Rectal smooth muscle tissue (tissue), 1 donor: ENCODE measurements around the gene SLC31A1.
"Not testable (repeated sequence)": the region's sequence is repeated elsewhere in the genome, so short reads cannot be mapped to it uniquely, and the experiment has no call there.

Source experiments
- H3K27ac ChIP-seq: one replicate; pipeline ENCODE4 v1.7.0; 2013; ENCODE audit warnings: low read depth, low read length, inconsistent platforms
- H3K27me3 ChIP-seq: one replicate; pipeline ENCODE4 v1.7.0; 2013; ENCODE audit warnings: low read length; ENCODE audit not compliant: control insufficient read depth, insufficient read depth
- H3K36me3 ChIP-seq: one replicate; pipeline ENCODE4 v1.7.0; 2013; ENCODE audit warnings: low read length; ENCODE audit not compliant: control insufficient read depth, insufficient read depth
- H3K4me1 ChIP-seq: one replicate; pipeline ENCODE4 v1.7.0; 2013; ENCODE audit warnings: low read length; ENCODE audit not compliant: control insufficient read depth, insufficient read depth
- H3K4me3 ChIP-seq: one replicate; pipeline ENCODE4 v1.7.0; 2013; ENCODE audit warnings: low read length
- H3K9ac ChIP-seq: one replicate; pipeline ENCODE4 v1.7.0; 2013; ENCODE audit warnings: low read length

The SLC31A1 gene

DNA sequence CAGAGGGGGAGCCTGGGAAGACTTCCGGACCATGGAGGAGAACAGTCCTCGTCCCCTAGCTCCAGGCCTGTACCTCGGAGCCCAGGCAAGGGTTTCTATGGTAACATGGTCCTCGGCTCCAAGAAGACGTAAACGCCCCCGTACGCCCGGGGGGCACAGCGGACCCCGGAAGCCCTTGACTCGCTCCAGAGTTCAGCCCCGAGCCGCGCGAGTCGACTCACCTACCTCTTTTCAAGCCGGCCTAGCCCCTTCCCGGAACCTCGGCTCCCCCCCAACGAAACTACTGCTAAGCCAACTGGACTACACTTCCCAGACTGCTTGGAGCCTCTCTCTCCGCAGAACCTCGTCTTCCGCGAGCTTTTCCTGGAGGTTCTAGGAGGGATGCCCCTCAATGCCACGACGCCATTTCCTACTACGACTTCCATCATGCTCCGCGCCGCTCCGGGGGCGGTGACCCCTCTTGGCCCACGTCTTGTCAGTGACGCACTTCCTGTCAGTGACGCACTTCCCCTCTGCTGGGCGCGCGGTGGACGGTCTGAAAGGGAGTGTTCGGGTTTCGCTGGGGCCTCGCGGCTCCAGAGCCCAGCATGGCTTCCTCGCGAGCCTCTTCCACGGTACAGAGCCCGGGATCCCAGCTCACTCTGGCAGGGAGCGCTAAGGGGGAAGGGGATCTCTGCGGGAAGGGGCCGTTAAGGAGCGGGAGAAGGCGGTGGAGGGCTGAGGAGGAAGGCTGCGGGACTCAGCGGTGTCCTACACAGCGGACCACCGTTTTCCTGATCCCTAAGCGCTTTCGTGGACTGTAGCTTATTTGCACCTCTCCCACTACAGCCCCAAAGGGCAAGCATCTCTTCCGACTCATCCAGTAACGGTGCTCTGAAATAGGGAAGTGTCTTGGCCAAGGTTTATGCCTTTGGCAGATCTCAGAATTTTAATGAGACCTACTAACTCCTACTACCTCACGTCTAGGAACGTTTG lies 54.1 kb downstream of the SLC31A1 start, which contains the start of the genes CDC26 and PRPF4:
Gene CDC26, minus strand, starts transcription at position 416 of the 975 bp plus-strand sequence. CDS start 3,065 bp downstream, outside the sequence.
Gene PRPF4, plus strand, starts transcription at position 502 of the 975 bp plus-strand sequence. Its CDS starts 86 bp downstream, at position 588.
- H3K36me3 ChIP-seq = peaks cover 18% of the 10 kb centered on the region
- H3K27ac ChIP-seq = peak within 1 kb of the TSS; percentile 97
- H3K4me3 ChIP-seq = peak within 1 kb of the TSS; percentile 100
- no peaks in the 10 kb centered on the region for H3K27me3 ChIP-seq
- peak within 1 kb of the TSS; percentile 99 for H3K9ac ChIP-seq
- H3K4me1 ChIP-seq = peaks cover 7% of the 10 kb centered on the region

GRCh38 chr9:113278840-113279239 lies 57.5 kb downstream of the SLC31A1 start:
- Histone ChIP-seq H3K27ac (no peak overlapping the region), H3K4me1 (peaks cover 7% of the 10 kb centered on the region), H3K4me3 (no peak overlapping the region), H3K27me3 (no peaks in the 10 kb centered on the region), H3K9ac (no peak overlapping the region), H3K36me3 (peaks cover 15% of the 10 kb centered on the region)

DNA sequence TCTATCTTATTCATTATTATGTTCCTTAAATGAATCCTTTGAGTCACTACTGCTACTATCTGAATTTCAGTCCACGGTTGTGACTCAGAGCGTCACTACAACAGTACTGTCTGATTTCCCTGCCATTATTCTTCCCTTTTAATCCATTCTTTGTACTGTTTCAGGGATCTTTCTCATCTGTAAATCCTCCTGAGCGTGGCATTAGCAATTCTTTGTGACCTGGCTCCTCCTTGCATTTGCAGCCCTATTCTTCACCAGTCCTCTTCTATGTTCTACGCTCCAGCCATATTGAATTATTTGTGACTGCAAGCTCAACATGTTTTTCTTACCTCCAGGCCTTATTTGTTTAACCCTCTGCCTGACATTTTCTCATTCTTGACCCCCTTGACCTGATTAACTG lies 60.0 kb downstream of the SLC31A1 start:
- no peak overlapping the region for H3K9ac ChIP-seq
- H3K27me3 ChIP-seq = no peaks in the 10 kb centered on the region
- no peak overlapping the region for H3K4me3 ChIP-seq
- no peak overlapping the region for H3K27ac ChIP-seq
- peaks cover 2% of the 10 kb centered on the region for H3K4me1 ChIP-seq
- peaks cover 27% of the 10 kb centered on the region for H3K36me3 ChIP-seq

GRCh38 chr9:113289091-113289490 lies 67.7 kb downstream of the SLC31A1 start:
- Histone ChIP-seq H3K36me3 (peaks cover 44% of the 10 kb centered on the region), H3K27me3 (no peaks in the 10 kb centered on the region), H3K4me1 (no peaks in the 10 kb centered on the region), H3K4me3 (no peak overlapping the region), H3K9ac (no peak overlapping the region), H3K27ac (no peak overlapping the region)

DNA sequence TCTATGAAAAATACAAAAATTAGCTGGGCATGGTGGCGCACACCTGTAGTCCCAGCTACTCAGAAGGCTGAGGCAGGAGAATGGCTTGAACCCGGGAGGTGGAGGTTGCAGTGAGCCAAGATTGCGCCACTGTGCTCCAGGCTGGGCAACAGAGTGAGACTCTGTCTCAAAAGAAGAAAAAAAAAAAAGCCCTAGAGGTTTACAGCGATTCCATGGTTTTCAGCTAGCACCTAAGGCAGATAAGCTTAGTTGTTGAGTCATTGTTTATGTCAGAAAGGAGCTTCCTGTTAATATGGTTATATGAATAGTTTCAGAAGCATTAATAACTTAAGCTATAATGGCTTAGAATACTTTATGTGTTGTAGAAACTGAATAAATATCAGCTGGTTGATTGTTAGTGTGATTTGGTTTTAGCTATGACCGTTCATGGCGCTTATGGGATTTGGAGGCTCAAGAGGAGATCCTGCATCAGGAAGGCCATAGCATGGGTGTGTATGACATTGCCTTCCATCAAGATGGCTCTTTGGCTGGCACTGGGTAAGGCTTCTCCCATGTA lies 68.8 kb downstream of the SLC31A1 start:
- Histone ChIP-seq H3K9ac (no peak overlapping the region), H3K27ac (no peak overlapping the region), H3K4me1 (no peaks in the 10 kb centered on the region), H3K4me3 (no peak overlapping the region), H3K27me3 (no peaks in the 10 kb centered on the region), H3K36me3 (peaks cover 38% of the 10 kb centered on the region)

DNA sequence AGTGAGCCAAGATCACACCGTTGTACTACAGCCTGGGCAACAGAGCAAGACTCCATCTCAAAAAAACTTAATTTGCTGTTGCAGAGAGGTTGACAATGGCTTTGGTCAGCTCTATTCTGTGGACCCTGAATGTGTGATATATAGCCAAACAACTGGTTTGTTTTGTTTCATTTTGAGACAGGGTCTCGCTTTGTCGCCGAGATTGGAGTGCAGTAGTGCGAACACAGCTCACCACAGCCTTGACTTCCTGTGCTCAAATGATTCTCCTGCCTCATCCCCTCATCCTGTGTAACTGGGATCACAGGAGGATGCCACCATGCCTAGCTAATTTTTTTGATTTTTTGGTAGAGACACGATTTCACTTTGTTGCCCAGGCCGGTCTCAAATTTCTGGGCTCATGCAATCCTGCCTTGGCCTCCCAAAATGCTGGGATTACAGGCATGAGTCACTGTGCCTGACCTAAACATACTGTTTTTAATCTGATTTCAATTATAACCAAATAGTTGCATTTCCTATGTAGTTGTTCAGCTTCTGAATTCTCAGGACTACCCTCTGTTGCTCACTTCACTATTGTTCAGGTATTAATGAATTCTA lies 72.0 kb downstream of the SLC31A1 start:
- Histone ChIP-seq H3K9ac (no peak overlapping the region), H3K27me3 (no peaks in the 10 kb centered on the region), H3K4me1 (no peaks in the 10 kb centered on the region), H3K36me3 (peaks cover 29% of the 10 kb centered on the region), H3K27ac (no peak overlapping the region), H3K4me3 (no peak overlapping the region)

DNA sequence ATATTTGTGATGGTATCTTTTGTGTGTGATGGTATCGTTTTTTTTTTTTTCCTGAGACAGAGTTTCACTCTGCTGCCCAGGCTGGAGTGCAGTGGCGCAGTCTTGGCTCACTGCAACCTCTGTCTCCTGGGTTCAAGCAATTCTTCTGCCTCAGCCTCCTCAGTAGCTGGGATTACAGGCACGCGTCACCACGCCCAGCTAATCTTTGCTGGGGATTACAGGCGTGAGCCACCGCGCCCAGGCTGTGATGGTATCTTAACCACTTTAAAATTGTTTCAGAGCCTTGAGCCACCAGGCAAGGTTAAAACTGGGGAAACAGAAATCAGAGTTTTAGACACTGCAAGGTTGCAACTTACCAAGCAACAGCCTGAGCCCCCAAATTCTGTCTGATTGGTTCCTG lies 74.9 kb downstream of the SLC31A1 start:
- not testable (repeated sequence) for H3K27me3 ChIP-seq, H3K4me1 ChIP-seq, H3K9ac ChIP-seq, H3K27ac ChIP-seq, H3K4me3 ChIP-seq
- H3K36me3 ChIP-seq = peaks cover 13% of the 10 kb centered on the region

DNA sequence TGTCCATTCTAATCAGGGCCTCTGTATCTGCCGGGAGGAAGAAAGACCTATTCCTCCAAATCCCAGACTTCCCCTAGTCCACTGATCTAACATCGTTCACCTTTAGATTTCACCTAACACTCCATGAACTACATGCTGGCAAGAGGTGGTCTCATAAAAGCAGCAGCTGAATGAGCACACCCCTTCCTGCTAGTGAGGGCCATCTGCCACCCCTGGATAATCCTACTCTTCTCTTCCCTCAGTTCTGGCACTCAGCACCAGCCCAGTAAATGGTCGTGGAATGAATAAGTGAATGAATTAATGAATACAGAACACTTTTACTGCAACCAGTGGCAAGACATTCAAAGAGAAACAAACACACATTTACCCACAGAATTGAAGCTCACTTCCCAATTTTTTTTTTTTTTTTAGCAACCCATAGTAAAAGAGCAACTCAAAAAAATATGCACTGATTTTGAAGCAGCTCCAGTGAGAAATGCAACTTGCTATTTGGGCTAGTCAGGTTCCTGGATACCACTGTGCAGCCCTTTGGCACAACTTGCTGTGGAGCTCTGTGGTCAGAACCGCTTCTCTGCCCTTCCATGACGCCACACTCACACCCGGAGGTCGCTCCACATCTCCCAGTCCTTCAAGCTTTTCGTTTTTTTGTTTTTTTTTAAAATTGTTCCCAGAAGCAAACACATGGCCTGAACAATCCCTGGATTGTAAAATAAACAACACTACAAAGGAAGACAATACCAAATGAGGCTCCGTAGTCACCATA lies 75.6 kb downstream of the SLC31A1 start:
- no peaks in the 10 kb centered on the region for H3K27me3 ChIP-seq
- H3K36me3 ChIP-seq = peaks cover 9% of the 10 kb centered on the region
- H3K4me1 ChIP-seq = no peaks in the 10 kb centered on the region
- H3K27ac ChIP-seq = no peak overlapping the region
- no peak overlapping the region for H3K9ac ChIP-seq
- H3K4me3 ChIP-seq = no peak overlapping the region

DNA sequence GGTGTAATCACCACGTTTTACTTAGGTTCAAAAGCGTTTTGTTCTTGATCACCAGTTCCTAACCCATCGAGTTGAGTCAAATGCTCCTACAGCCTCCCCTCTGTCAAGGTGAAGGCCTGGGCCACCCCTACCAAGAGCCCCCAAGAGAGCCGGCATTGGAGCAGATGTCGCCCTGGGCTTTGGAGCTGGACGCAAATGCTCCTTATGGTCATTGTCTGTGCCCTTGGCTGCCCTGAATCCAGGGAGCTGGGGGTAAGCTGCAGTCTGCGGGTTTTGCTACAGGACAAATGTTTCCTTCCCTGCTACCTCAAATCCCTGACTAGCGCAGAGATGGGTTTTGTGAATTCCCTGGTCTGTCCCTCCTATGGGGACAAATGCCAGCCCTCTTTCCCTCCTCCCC lies 77.0 kb downstream of the SLC31A1 start:
- Histone ChIP-seq H3K36me3 (peaks cover under 1% of the 10 kb centered on the region), H3K27ac (no peak overlapping the region), H3K4me1 (no peaks in the 10 kb centered on the region), H3K4me3 (no peak overlapping the region), H3K9ac (no peak overlapping the region), H3K27me3 (no peaks in the 10 kb centered on the region)

DNA sequence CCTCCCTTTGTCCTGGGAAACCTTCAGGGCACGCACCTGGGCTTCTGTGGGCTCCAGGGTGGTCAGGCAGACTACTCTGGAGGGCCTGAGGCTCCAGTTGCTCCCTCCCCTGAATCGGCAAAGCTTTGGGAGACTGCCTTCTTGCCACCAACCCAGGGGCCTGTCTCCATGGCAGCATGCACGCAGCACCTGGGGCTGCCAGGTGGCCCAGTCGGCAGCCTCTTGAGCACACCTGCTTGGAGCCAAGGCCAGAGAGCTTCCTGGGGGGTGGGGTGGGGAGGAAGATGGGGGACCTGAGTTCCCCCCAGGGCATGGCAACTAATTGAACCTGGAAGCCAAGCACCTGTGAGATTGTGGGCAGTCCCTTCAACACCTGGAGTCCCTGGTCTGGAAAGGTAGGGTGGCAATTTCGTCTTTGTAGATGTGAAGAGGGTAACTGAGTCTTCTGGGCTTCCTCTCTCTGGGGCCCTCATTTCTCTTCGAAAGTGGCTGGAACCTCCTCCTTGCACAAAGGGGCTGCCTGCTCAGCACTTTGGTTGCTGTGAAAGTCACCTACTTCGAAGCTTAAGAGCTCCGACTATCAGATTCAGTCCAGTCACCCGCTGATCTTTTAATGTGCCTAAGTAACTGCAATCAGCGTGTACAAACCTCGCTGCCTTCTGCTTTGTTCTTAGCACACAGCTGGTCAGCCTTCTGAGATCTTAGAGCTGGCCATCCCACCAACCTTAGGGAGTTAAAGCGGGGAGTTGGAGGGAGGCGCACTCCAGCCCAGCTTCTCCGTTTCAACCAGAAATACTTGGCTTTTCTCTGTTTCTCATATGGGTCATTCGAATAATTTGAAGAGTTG lies 77.8 kb downstream of the SLC31A1 start:
- H3K9ac ChIP-seq = no peak overlapping the region

DNA sequence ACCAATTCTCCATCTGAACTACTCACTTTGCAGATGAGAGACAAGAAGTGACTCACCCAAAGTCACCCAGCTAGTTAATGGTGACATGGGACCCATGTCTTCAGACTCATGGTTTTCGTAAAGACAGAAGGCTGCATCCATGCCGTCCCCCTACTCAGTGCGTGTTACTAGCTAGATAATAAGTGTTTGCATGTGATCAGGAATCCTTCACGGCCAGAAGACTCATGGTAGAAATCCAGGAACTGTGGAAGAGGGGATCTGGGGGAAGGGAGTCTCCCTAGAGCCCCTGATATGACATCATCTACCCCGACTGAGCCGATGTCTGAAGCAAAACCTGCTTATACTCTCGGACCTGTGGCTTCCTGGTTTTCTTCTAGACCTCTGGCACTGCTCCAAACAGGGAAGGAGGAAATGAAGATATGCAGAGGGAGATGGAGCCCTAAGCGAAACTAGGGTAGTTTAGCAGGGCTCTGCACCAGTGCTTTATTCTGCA lies 78.5 kb downstream of the SLC31A1 start:
- H3K9ac ChIP-seq = no peak overlapping the region
- no peaks in the 10 kb centered on the region for H3K4me1 ChIP-seq
- H3K27me3 ChIP-seq = no peaks in the 10 kb centered on the region
- no peak overlapping the region for H3K27ac ChIP-seq
- H3K4me3 ChIP-seq = no peak overlapping the region
- no peaks in the 10 kb centered on the region for H3K36me3 ChIP-seq

More for the DNA sequence above, 77.8 kb downstream of the SLC31A1 start:
- H3K27ac ChIP-seq = no peak overlapping the region
- no peaks in the 10 kb centered on the region for H3K27me3 ChIP-seq
- H3K36me3 ChIP-seq = no peaks in the 10 kb centered on the region
- no peak overlapping the region for H3K4me3 ChIP-seq
- no peaks in the 10 kb centered on the region for H3K4me1 ChIP-seq
